H9 (cell line): Measurements from ENCODE around the gene MSS51. TPM values are rescaled to one million over a fixed set of nuclear protein-coding genes. Genes with fewer than 3 reads are reported as not detected.

Experiments used
- DNase-seq: peaks from one replicate; pipeline ENCODE4 v3.0.0-alpha.2; 2017
- H2AFZ ChIP-seq: one replicate; pipeline ENCODE4 v1.6.1; 2013; ENCODE audit warnings: mild to moderate bottlenecking, low read length, control low read depth, moderate library complexity
- H2AK5ac ChIP-seq: 2 replicates; pipeline ENCODE4 v1.6.1; 2013; ENCODE audit warnings: low read length, control low read depth, mixed read lengths; ENCODE audit not compliant: insufficient read length
- H2BK120ac ChIP-seq: one replicate; pipeline ENCODE4 v1.6.1; 2013; ENCODE audit warnings: low read depth, mild to moderate bottlenecking, low read length, control low read depth, inconsistent platforms; ENCODE audit not compliant: poor library complexity, severe bottlenecking
- H2BK12ac ChIP-seq: 2 replicates; pipeline ENCODE4 v1.6.1; 2013; ENCODE audit warnings: low read length, control low read depth, mixed read lengths, low read depth; ENCODE audit not compliant: insufficient read length
- H2BK15ac ChIP-seq: 2 replicates; pipeline ENCODE4 v1.6.1; 2013; ENCODE audit warnings: low read depth, low read length, control low read depth
- H2BK20ac ChIP-seq: one replicate; pipeline ENCODE4 v1.6.1; 2013; ENCODE audit warnings: low read depth, mild to moderate bottlenecking, low read length, control low read depth, inconsistent platforms; ENCODE audit not compliant: poor library complexity, severe bottlenecking
- H2BK5ac ChIP-seq: 2 replicates; pipeline ENCODE4 v1.6.1; 2013; ENCODE audit warnings: low read length, control low read depth, mixed read lengths; ENCODE audit not compliant: insufficient read length
- H3K14ac ChIP-seq: 2 replicates; pipeline ENCODE4 v1.6.1; 2013; ENCODE audit warnings: low read length, control low read depth; ENCODE audit not compliant: insufficient read depth
- H3K18ac ChIP-seq: 2 replicates; pipeline ENCODE4 v1.6.1; 2013; ENCODE audit warnings: low read depth, mild to moderate bottlenecking, mixed read lengths, low read length, control low read depth; ENCODE audit not compliant: insufficient read length
- H3K23ac ChIP-seq: 2 replicates; pipeline ENCODE4 v1.6.1; 2013; ENCODE audit warnings: low read length, control low read depth, mixed read lengths, low read depth; ENCODE audit not compliant: insufficient read length
- H3K23me2 ChIP-seq: 2 replicates; pipeline ENCODE4 v1.6.1; 2013; ENCODE audit warnings: low read depth, mild to moderate bottlenecking, mixed read lengths, low read length, control low read depth; ENCODE audit not compliant: insufficient read length, poor library complexity, severe bottlenecking
- H3K27ac ChIP-seq: 2 replicates; pipeline ENCODE4 v1.5.1; 2013; ENCODE audit warnings: low read length, control low read depth, mixed read lengths, low read depth; ENCODE audit not compliant: insufficient read length
- H3K27me3 ChIP-seq: 2 replicates; pipeline ENCODE4 v1.6.1; 2013; ENCODE audit warnings: low read length, control low read depth, inconsistent platforms; ENCODE audit not compliant: insufficient read depth
- H3K4ac ChIP-seq: 2 replicates; pipeline ENCODE4 v1.6.1; 2013; ENCODE audit warnings: low read depth, mild to moderate bottlenecking, control low read depth, inconsistent platforms, low read length, moderate library complexity
- H3K4me1 ChIP-seq: 2 replicates; pipeline ENCODE4 v1.6.1; 2013; ENCODE audit warnings: low read length, control low read depth, inconsistent platforms; ENCODE audit not compliant: insufficient read depth
- H3K4me2 ChIP-seq: 2 replicates; pipeline ENCODE4 v1.6.1; 2013; ENCODE audit warnings: low read length, control low read depth, mixed read lengths; ENCODE audit not compliant: insufficient read length, insufficient read depth
- H3K56ac ChIP-seq: 2 replicates; pipeline ENCODE4 v1.6.1; 2013; ENCODE audit warnings: low read depth, mild to moderate bottlenecking, mixed read lengths, low read length, control low read depth; ENCODE audit not compliant: insufficient read length
- H3K79me1 ChIP-seq: 2 replicates; pipeline ENCODE4 v1.6.1; 2013; ENCODE audit warnings: low read depth, mild to moderate bottlenecking, moderate library complexity, low read length, control low read depth, inconsistent platforms; ENCODE audit not compliant: insufficient read depth, poor library complexity, severe bottlenecking
- H3K79me2 ChIP-seq: 2 replicates; pipeline ENCODE4 v1.6.1; 2013; ENCODE audit warnings: low read length, control low read depth, inconsistent platforms; ENCODE audit not compliant: insufficient read depth
- H3K9ac ChIP-seq: 2 replicates; pipeline ENCODE4 v1.6.1; 2013; ENCODE audit warnings: low read length, control low read depth, mixed read lengths; ENCODE audit not compliant: insufficient read length; ENCODE audit errors: extremely low read depth
- H3K9me3 ChIP-seq: one replicate; pipeline ENCODE4 v1.6.1; 2013; ENCODE audit warnings: low read depth, low read length, inconsistent platforms; ENCODE audit not compliant: control insufficient read depth
- H3T11ph ChIP-seq: one replicate; pipeline ENCODE4 v1.6.1; 2013; ENCODE audit warnings: mild to moderate bottlenecking, low read length, control low read depth, inconsistent platforms
- H4K20me1 ChIP-seq: one replicate; pipeline ENCODE4 v1.6.1; 2013; ENCODE audit not compliant: control insufficient read depth, insufficient read length, insufficient read depth
- H4K5ac ChIP-seq: 2 replicates; pipeline ENCODE4 v1.6.1; 2013; ENCODE audit warnings: low read depth, mild to moderate bottlenecking, mixed read lengths, low read length, control low read depth; ENCODE audit not compliant: insufficient read length
- H4K8ac ChIP-seq: replicated peaks from 2 replicates; pipeline ENCODE4 v1.6.1; 2013; ENCODE audit warnings: low read length, control low read depth, mixed read lengths, low read depth; ENCODE audit not compliant: insufficient read length
- H4K91ac ChIP-seq: 2 replicates; pipeline ENCODE4 v1.6.1; 2013; ENCODE audit warnings: low read depth, mild to moderate bottlenecking, moderate library complexity, mixed read lengths, low read length, control low read depth; ENCODE audit not compliant: insufficient read length
- H3K27ac Mint-ChIP-seq, 3 experiments: 2 replicates in 2 of 3; 3 replicates in 1 of 3; pipeline ENCODE4 v1.8.0; 2020 to 2021; ENCODE audit warnings: mixed read lengths in 3 of 3, mild to moderate bottlenecking in 1 of 3, moderate library complexity in 1 of 3
- H3K27me3 Mint-ChIP-seq: 2 replicates; pipeline ENCODE4 v1.8.0; 2021; ENCODE audit warnings: low read depth, mild to moderate bottlenecking, moderate library complexity, mixed read lengths
- H3K36me3 Mint-ChIP-seq, 3 experiments: 2 replicates in 2 of 3; 3 replicates in 1 of 3; pipeline ENCODE4 v1.8.0; 2020 to 2021; ENCODE audit warnings: low read depth in 3 of 3, mixed read lengths in 3 of 3; ENCODE audit not compliant: insufficient read depth in 1 of 3
- H3K4me1 Mint-ChIP-seq, 2 experiments: 2 replicates each; pipeline ENCODE4 v1.8.0; 2020; ENCODE audit warnings: mixed read lengths in 2 of 2
- H3K4me3 Mint-ChIP-seq, 2 experiments: 2 replicates in 1 of 2; 3 replicates in 1 of 2; pipeline ENCODE4 v1.8.0; 2020 to 2021; ENCODE audit warnings: mild to moderate bottlenecking in 2 of 2, mixed read lengths in 2 of 2, moderate library complexity in 1 of 2
- H3K9me3 Mint-ChIP-seq, 2 experiments: 2 replicates in 1 of 2; 3 replicates in 1 of 2; pipeline ENCODE4 v1.8.0; 2020; ENCODE audit warnings: mild to moderate bottlenecking in 2 of 2, mixed read lengths in 2 of 2, moderate library complexity in 1 of 2
- WGBS: extraction: QIAGEN DNeasy Blood & Tissue Kit; methylation state at CpG from one replicate; pipeline ENCODE4 v1.1.7; 2013; ENCODE audit warnings: missing lambda C conversion rate, low lambda C conversion rate, mixed read lengths; ENCODE audit not compliant: insufficient read length; ENCODE audit errors: extremely low coverage; 5-methylcytosine and 5-hydroxymethylcytosine counted together
- total RNA-seq: library from RNA; stranded (reverse); gene quantifications from 2 replicates; pipeline ENCODE4 v1.2.1, GENCODE V29; 2021
- TF ChIP-seq, protein P1 (sequence below): fragments of 200-600 bp; sonication (generic); conservative IDR thresholded peaks from 3 replicates; pipeline ENCODE4 v1.8.0; 2021; ENCODE audit warnings: antibody characterized with exemption, mild to moderate bottlenecking

Gene MSS51
- total RNA-seq, 1 experiment from 2014 or later = 1.9 TPM

DNA sequence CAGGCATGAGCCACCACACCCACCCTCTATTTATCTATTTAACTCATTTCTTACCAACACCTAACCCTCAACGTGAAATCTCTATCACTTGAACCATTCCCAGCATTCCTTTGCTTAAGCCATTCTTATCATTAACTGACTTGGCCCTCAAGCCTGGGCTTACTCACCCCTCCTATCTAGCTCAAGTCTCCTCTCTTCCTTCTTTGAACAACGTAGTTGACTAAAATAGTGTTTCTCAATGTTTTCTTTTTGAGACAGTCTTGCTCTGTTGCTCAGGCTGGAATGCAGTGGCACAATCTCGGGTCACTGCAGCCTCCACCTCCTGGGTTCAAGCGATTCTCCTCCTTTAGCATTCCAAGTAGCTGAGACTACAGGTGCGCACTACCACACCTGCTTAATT, 26.5 kb downstream of the MSS51 start:
- Histone ChIP-seq H3K27me3 (no peaks in the 10 kb centered on the region), H3K4ac (no peak overlapping the region), H3K79me1 (peaks cover 8% of the 10 kb centered on the region), H3K18ac (no peak overlapping the region), H2BK120ac (no peak overlapping the region), H3K23ac (no peak overlapping the region), H3K27ac (no peak overlapping the region), H2AFZ (no peak overlapping the region), H2BK20ac (no peak overlapping the region), H3K14ac (no peak overlapping the region), H3T11ph (no peak overlapping the region), H2BK15ac (no peak overlapping the region), H3K9ac (no peak overlapping the region), H4K8ac (no peak overlapping the region), H3K56ac (no peak overlapping the region), H3K9me3 (no peaks in the 10 kb centered on the region), H2BK5ac (no peak overlapping the region), H2BK12ac (no peak overlapping the region), H3K23me2 (no peaks in the 10 kb centered on the region), H4K91ac (no peak overlapping the region), H2AK5ac (no peak overlapping the region), H4K5ac (no peak overlapping the region), H3K4me1 (no peaks in the 10 kb centered on the region), H3K4me2 (no peak overlapping the region), H3K79me2 (peaks cover 11% of the 10 kb centered on the region; the same call in 1 of the 2 replicates), H4K20me1 (no peaks in the 10 kb centered on the region)
- WGBS = 100% methylated on average over 1 of the region's 5 CpGs
- H3K27me3 Mint-ChIP-seq = no peaks in the 10 kb centered on the region
- H3K36me3 Mint-ChIP-seq = peaks cover 0 to 13% (median 3%) of the 10 kb centered on the region in 3 experiments; a peak in 4 of 7 replicates
- peaks cover 0 to 3% of the 10 kb centered on the region in 2 experiments; a peak in 1 of 5 replicates for H3K9me3 Mint-ChIP-seq
- no peak overlapping the region for H3K4me3 Mint-ChIP-seq
- H3K27ac Mint-ChIP-seq = peak overlapping the region in 1 of 3 experiments; percentile 70; a peak in 1 of 7 replicates
- TF ChIP-seq, protein P1, sequence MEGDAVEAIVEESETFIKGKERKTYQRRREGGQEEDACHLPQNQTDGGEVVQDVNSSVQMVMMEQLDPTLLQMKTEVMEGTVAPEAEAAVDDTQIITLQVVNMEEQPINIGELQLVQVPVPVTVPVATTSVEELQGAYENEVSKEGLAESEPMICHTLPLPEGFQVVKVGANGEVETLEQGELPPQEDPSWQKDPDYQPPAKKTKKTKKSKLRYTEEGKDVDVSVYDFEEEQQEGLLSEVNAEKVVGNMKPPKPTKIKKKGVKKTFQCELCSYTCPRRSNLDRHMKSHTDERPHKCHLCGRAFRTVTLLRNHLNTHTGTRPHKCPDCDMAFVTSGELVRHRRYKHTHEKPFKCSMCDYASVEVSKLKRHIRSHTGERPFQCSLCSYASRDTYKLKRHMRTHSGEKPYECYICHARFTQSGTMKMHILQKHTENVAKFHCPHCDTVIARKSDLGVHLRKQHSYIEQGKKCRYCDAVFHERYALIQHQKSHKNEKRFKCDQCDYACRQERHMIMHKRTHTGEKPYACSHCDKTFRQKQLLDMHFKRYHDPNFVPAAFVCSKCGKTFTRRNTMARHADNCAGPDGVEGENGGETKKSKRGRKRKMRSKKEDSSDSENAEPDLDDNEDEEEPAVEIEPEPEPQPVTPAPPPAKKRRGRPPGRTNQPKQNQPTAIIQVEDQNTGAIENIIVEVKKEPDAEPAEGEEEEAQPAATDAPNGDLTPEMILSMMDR = no peak
- peaks cover 7 to 15% of the 10 kb centered on the region in 2 experiments for H3K4me1 Mint-ChIP-seq
- no peak for DNase-seq
